ENCODE results near the gene SH3TC2.

The SH3TC2 gene

GRCh38 chr5:148993283-148993936 is 69.5 kb downstream of the SH3TC2 start:
- no peaks in the 10 kb centered on the region for H3K27me3 ChIP-seq (ENCODE audit: control insufficient read depth, insufficient read depth, low read length, poor library complexity, severe bottlenecking)
- H3K4me3 ChIP-seq (ENCODE audit: insufficient read depth, low read depth, low read length): no peak overlapping the region
- no peaks in the 10 kb centered on the region for H3K9me3 ChIP-seq (ENCODE audit: control insufficient read depth, low read length)
- H3K36me3 ChIP-seq (ENCODE audit: control insufficient read depth, insufficient read depth, low read length): no peaks in the 10 kb centered on the region
- peaks cover 4% of the 10 kb centered on the region for H3K4me1 ChIP-seq (ENCODE audit: control insufficient read depth, insufficient read depth, low read length)
- 84 to 95% methylated on average over 3 to 4 of the region's 4 CpGs for WGBS, 2 experiments
- no peak overlapping the region for H3K27ac ChIP-seq (ENCODE audit: insufficient read depth, low read depth, low read length, poor library complexity, severe bottlenecking)

GRCh38 chr5:148992265-148992664 is 70.6 kb downstream of the SH3TC2 start:
- Histone ChIP-seq H3K4me3 (ENCODE audit: insufficient read depth, low read depth, low read length) (no peak overlapping the region), H3K27me3 (ENCODE audit: control insufficient read depth, insufficient read depth, low read length, poor library complexity, severe bottlenecking) (no peaks in the 10 kb centered on the region), H3K4me1 (ENCODE audit: control insufficient read depth, insufficient read depth, low read length) (peaks cover 4% of the 10 kb centered on the region), H3K9me3 (ENCODE audit: control insufficient read depth, low read length) (no peaks in the 10 kb centered on the region), H3K36me3 (ENCODE audit: control insufficient read depth, insufficient read depth, low read length) (no peaks in the 10 kb centered on the region), H3K27ac (ENCODE audit: insufficient read depth, low read depth, low read length, poor library complexity, severe bottlenecking) (no peak overlapping the region)
- WGBS, 2 experiments: 89 to 90% methylated on average over 2 to 3 of the region's 3 CpGs

- H3K9me3 ChIP-seq (ENCODE audit: control insufficient read depth, low read length): no peaks in the 10 kb centered on the region
- no peaks in the 10 kb centered on the region for H3K27me3 ChIP-seq (ENCODE audit: control insufficient read depth, insufficient read depth, low read length, poor library complexity, severe bottlenecking)
- no peak overlapping the region for H3K27ac ChIP-seq (ENCODE audit: insufficient read depth, low read depth, low read length, poor library complexity, severe bottlenecking)
- H3K36me3 ChIP-seq (ENCODE audit: control insufficient read depth, insufficient read depth, low read length): no peaks in the 10 kb centered on the region
- peaks cover 4% of the 10 kb centered on the region for H3K4me1 ChIP-seq (ENCODE audit: control insufficient read depth, insufficient read depth, low read length)
- no peak overlapping the region for H3K4me3 ChIP-seq (ENCODE audit: insufficient read depth, low read depth, low read length)
Measured at GRCh38 chr5:148991566-148991965, 71.3 kb downstream of the SH3TC2 start.

GRCh38 chr5:148990817-148991216 is 72.0 kb downstream of the SH3TC2 start:
- no peak overlapping the region for H3K4me3 ChIP-seq (ENCODE audit: insufficient read depth, low read depth, low read length)
- no peaks in the 10 kb centered on the region for H3K27me3 ChIP-seq (ENCODE audit: control insufficient read depth, insufficient read depth, low read length, poor library complexity, severe bottlenecking)
- 14 to 17% methylated on average over 1 of the region's 1 CpG for WGBS, 2 experiments
- no peaks in the 10 kb centered on the region for H3K9me3 ChIP-seq (ENCODE audit: control insufficient read depth, low read length)
- no peaks in the 10 kb centered on the region for H3K36me3 ChIP-seq (ENCODE audit: control insufficient read depth, insufficient read depth, low read length)
- H3K4me1 ChIP-seq (ENCODE audit: control insufficient read depth, insufficient read depth, low read length): peaks cover 4% of the 10 kb centered on the region
- H3K27ac ChIP-seq (ENCODE audit: insufficient read depth, low read depth, low read length, poor library complexity, severe bottlenecking): no peak overlapping the region

- Histone ChIP-seq H3K9me3 (ENCODE audit: control insufficient read depth, low read length) (no peaks in the 10 kb centered on the region), H3K36me3 (ENCODE audit: control insufficient read depth, insufficient read depth, low read length) (no peaks in the 10 kb centered on the region), H3K27ac (ENCODE audit: insufficient read depth, low read depth, low read length, poor library complexity, severe bottlenecking) (no peak overlapping the region), H3K4me1 (ENCODE audit: control insufficient read depth, insufficient read depth, low read length) (peaks cover 4% of the 10 kb centered on the region), H3K4me3 (ENCODE audit: insufficient read depth, low read depth, low read length) (no peak overlapping the region), H3K27me3 (ENCODE audit: control insufficient read depth, insufficient read depth, low read length, poor library complexity, severe bottlenecking) (no peaks in the 10 kb centered on the region)
- WGBS, 2 experiments: 84 to 89% methylated on average over 2 of the region's 2 CpGs
Measured at GRCh38 chr5:148989567-148989966, 73.3 kb downstream of the SH3TC2 start.

GRCh38 chr5:148988328-148988727 is 74.5 kb downstream of the SH3TC2 start:
- no peak overlapping the region for H3K4me3 ChIP-seq (ENCODE audit: insufficient read depth, low read depth, low read length)
- no peak overlapping the region for H3K27ac ChIP-seq (ENCODE audit: insufficient read depth, low read depth, low read length, poor library complexity, severe bottlenecking)
- WGBS, 2 experiments: 94 to 95% methylated on average over 6 of the region's 6 CpGs
- no peaks in the 10 kb centered on the region for H3K27me3 ChIP-seq (ENCODE audit: control insufficient read depth, insufficient read depth, low read length, poor library complexity, severe bottlenecking)
- peaks cover 4% of the 10 kb centered on the region for H3K4me1 ChIP-seq (ENCODE audit: control insufficient read depth, insufficient read depth, low read length)
- H3K9me3 ChIP-seq (ENCODE audit: control insufficient read depth, low read length): no peaks in the 10 kb centered on the region
- H3K36me3 ChIP-seq (ENCODE audit: control insufficient read depth, insufficient read depth, low read length): no peaks in the 10 kb centered on the region

GRCh38 chr5:148986636-148987035 is 76.2 kb downstream of the SH3TC2 start:
- Histone ChIP-seq H3K4me1 (ENCODE audit: control insufficient read depth, insufficient read depth, low read length) (peaks cover 4% of the 10 kb centered on the region), H3K27ac (ENCODE audit: insufficient read depth, low read depth, low read length, poor library complexity, severe bottlenecking) (no peak overlapping the region)
- WGBS, 2 experiments: 85 to 89% methylated on average over 2 of the region's 2 CpGs

GRCh38 chr5:148984345-148984744 is 78.5 kb downstream of the SH3TC2 start:
- Histone ChIP-seq H3K4me1 (ENCODE audit: control insufficient read depth, insufficient read depth, low read length) (no peaks in the 10 kb centered on the region), H3K36me3 (ENCODE audit: control insufficient read depth, insufficient read depth, low read length) (no peaks in the 10 kb centered on the region), H3K9me3 (ENCODE audit: control insufficient read depth, low read length) (no peaks in the 10 kb centered on the region), H3K27me3 (ENCODE audit: control insufficient read depth, insufficient read depth, low read length, poor library complexity, severe bottlenecking) (no peaks in the 10 kb centered on the region), H3K27ac (ENCODE audit: insufficient read depth, low read depth, low read length, poor library complexity, severe bottlenecking) (no peak overlapping the region), H3K4me3 (ENCODE audit: insufficient read depth, low read depth, low read length) (no peak overlapping the region)
- 78 to 85% methylated on average over 1 of the region's 1 CpG for WGBS, 2 experiments

More at GRCh38 chr5:148986636-148987035, 76.2 kb downstream of the SH3TC2 start:
- Histone ChIP-seq H3K36me3 (ENCODE audit: control insufficient read depth, insufficient read depth, low read length) (no peaks in the 10 kb centered on the region), H3K4me3 (ENCODE audit: insufficient read depth, low read depth, low read length) (no peak overlapping the region), H3K9me3 (ENCODE audit: control insufficient read depth, low read length) (no peaks in the 10 kb centered on the region), H3K27me3 (ENCODE audit: control insufficient read depth, insufficient read depth, low read length, poor library complexity, severe bottlenecking) (no peaks in the 10 kb centered on the region)

- H3K36me3 ChIP-seq (ENCODE audit: control insufficient read depth, insufficient read depth, low read length): no peaks in the 10 kb centered on the region
- no peak overlapping the region for H3K27ac ChIP-seq (ENCODE audit: insufficient read depth, low read depth, low read length, poor library complexity, severe bottlenecking)
- H3K9me3 ChIP-seq (ENCODE audit: control insufficient read depth, low read length): no peaks in the 10 kb centered on the region
- H3K27me3 ChIP-seq (ENCODE audit: control insufficient read depth, insufficient read depth, low read length, poor library complexity, severe bottlenecking): no peaks in the 10 kb centered on the region
- 89 to 95% methylated on average over 6 of the region's 6 CpGs for WGBS, 2 experiments
- no peak overlapping the region for H3K4me3 ChIP-seq (ENCODE audit: insufficient read depth, low read depth, low read length)
- H3K4me1 ChIP-seq (ENCODE audit: control insufficient read depth, insufficient read depth, low read length): peaks cover 7% of the 10 kb centered on the region
Measured at GRCh38 chr5:148981353-148981752, 81.5 kb downstream of the SH3TC2 start.

GRCh38 chr5:148980731-148981130 is 82.1 kb downstream of the SH3TC2 start:
- Histone ChIP-seq H3K4me1 (ENCODE audit: control insufficient read depth, insufficient read depth, low read length) (peaks cover 7% of the 10 kb centered on the region), H3K27me3 (ENCODE audit: control insufficient read depth, insufficient read depth, low read length, poor library complexity, severe bottlenecking) (no peaks in the 10 kb centered on the region), H3K27ac (ENCODE audit: insufficient read depth, low read depth, low read length, poor library complexity, severe bottlenecking) (no peak overlapping the region), H3K36me3 (ENCODE audit: control insufficient read depth, insufficient read depth, low read length) (no peaks in the 10 kb centered on the region), H3K4me3 (ENCODE audit: insufficient read depth, low read depth, low read length) (no peak overlapping the region), H3K9me3 (ENCODE audit: control insufficient read depth, low read length) (no peaks in the 10 kb centered on the region)
- WGBS, 2 experiments: 94 to 96% methylated on average over 3 of the region's 3 CpGs
